Adrenal gland (tissue), 12 donors: ENCODE data around the gene RAB5IF. TPM values are rescaled to one million over a fixed set of nuclear protein-coding genes. Genes with fewer than 3 reads are reported as not detected.

Source experiments
- DNase-seq, 7 donors: peaks; one replicate each; pipeline ENCODE4 v3.0.0-alpha.2; 2019 to 2020
- H3K27ac ChIP-seq, 5 donors: fragments of 200-600 bp; sonication (generic) in 4 of 5; 1 replicate in 3 of 5; 2 replicates in 2 of 5; pipeline versions ENCODE4 v1.5.1 to v1.8.0; 2016 to 2020; ENCODE audit warnings: mild to moderate bottlenecking in 1 of 5
- H3K27me3 ChIP-seq: fragments of 200-600 bp; 2 replicates; pipeline ENCODE4 v1.8.0; 2021
- H3K36me3 ChIP-seq, 2 donors: fragments of 200-600 bp; replicated peaks in 1 of 2; 1 replicate in 1 of 2; 2 replicates in 1 of 2; pipeline versions ENCODE4 v1.5.1 to v1.8.0; 2018 to 2022
- H3K4me1 ChIP-seq, 2 donors: fragments of 200-600 bp; replicated peaks in 1 of 2; 1 replicate in 1 of 2; 2 replicates in 1 of 2; pipeline versions ENCODE4 v1.5.1 to v1.8.0; 2018 to 2021
- H3K4me3 ChIP-seq, 4 donors: fragments of 200-600 bp; sonication (generic) in 3 of 4; one replicate each; pipeline ENCODE4 v1.5.1; 2016 to 2018
- H3K9me3 ChIP-seq, 3 donors: fragments of 200-600 bp; sonication (generic) in 1 of 3; replicated peaks in 1 of 3; 1 replicate in 2 of 3; 2 replicates in 1 of 3; pipeline versions ENCODE4 v1.5.1 to v1.8.0; 2016 to 2021
- POLR2A ChIP-seq, 2 donors: fragments of 450-650 bp; IDR thresholded peaks; one replicate each; pipeline ENCODE4 v1.6.1; 2017; ENCODE audit warnings: antibody characterized with exemption in 2 of 2, mild to moderate bottlenecking in 2 of 2, moderate library complexity in 1 of 2
- WGBS, 4 donors: extraction: QIAGEN DNeasy Blood & Tissue Kit in 2 of 4; methylation state at CpG; one replicate each; pipeline versions ENCODE4 v1.1.5 to v1.1.7; 2013 to 2017; 5-methylcytosine and 5-hydroxymethylcytosine counted together
- intact Hi-C, 2 donors: fragments of 100-400 bp; cut with DNase I; formaldehyde crosslinking; loops; one replicate each; pipeline versions ENCODE4 v1.14.1 to v1.15.0; 2022 to 2023
- polyA plus RNA-seq, 3 donors: library from polyadenylated mRNA; stranded (reverse); fragments of 200-250 nt in 2 of 3; fragments of 350-450 nt in 1 of 3; fragmentation: Illumina TruSeq in 1 of 3; extraction: RNeasy Lipid Tissue Mini Kit (QIAGEN cat#74804) in 1 of 3; gene quantifications; one replicate each; pipeline ENCODE4 v1.2.3, GENCODE V29; 2013 to 2014
- total RNA-seq, 9 donors: library from RNA; depleted of rRNA in 4 of 9; stranded (reverse); fragments of >200 nt in 4 of 9; fragments of 120-200 nt in 1 of 9; fragmentation: NEBNext Ultra II Directional in 1 of 9; extraction: Animal tissue kit (Norgen Biotek cat#: 25700) in 1 of 9; gene quantifications; one replicate each; pipeline versions ENCODE4 v1.1.0 to v1.2.4, GENCODE V29; 2013 to 2023
- TF ChIP-seq, protein P1 (sequence below), 6 experiments: fragments of 450-650 bp in 4 of 6; fragments of 200-600 bp in 2 of 6; sonication (generic) in 1 of 6; IDR thresholded peaks; 1 replicate in 5 of 6; 2 replicates in 1 of 6; pipeline versions ENCODE4 v1.5.1 to v1.8.0; 2016 to 2021; ENCODE audit warnings: antibody characterized with exemption in 6 of 6, mild to moderate bottlenecking in 2 of 6, moderate library complexity in 1 of 6
- donor health status: healthy with polysubstance abuse.
- donor health status: Bipolar disorder and iron deficiency.
- donor health status: DM: yes; HTN: yes; CAD: no.
- donor health status: DM: no; HTN: no; CAD: no.
- donor health status: DM: no; HTN: no; CAD: no.
- donor health status: DM: yes; HTN: yes; CAD: no.

RAB5IF gene
- total and polyA plus RNA-seq, 12 donors = 44.9 to 196 (median 86.9) TPM

DNA sequence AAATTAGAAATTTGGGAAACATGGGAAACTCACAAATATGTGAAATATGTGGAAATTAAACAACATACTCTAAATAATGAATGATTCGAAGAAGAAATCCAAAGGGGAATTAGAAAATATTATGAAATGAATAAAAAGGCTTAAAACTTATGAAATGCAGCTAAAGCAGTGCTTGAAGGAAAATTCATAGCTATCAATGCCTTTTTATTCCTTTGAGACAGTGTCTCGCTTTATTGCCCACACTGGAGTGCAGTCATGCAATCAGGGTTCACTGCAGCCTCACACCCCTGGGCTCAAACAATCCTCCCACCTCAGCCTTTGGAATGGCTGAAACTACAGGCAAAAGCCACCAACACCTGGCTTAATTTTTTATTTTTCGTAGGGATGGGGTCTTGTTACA is 40.1 kb upstream of the RAB5IF start:
- Histone ChIP-seq H3K36me3 (no peaks in the 10 kb centered on the region), H3K4me3 (no peak overlapping the region), H3K27me3 (no peaks in the 10 kb centered on the region), H3K9me3 (no peaks in the 10 kb centered on the region), H3K27ac (no peak overlapping the region), H3K4me1 (no peaks in the 10 kb centered on the region)
- TF ChIP-seq POLR2A (IDR thresholded peaks at IDR 0.05) = no peak
- TF ChIP-seq, protein P1, sequence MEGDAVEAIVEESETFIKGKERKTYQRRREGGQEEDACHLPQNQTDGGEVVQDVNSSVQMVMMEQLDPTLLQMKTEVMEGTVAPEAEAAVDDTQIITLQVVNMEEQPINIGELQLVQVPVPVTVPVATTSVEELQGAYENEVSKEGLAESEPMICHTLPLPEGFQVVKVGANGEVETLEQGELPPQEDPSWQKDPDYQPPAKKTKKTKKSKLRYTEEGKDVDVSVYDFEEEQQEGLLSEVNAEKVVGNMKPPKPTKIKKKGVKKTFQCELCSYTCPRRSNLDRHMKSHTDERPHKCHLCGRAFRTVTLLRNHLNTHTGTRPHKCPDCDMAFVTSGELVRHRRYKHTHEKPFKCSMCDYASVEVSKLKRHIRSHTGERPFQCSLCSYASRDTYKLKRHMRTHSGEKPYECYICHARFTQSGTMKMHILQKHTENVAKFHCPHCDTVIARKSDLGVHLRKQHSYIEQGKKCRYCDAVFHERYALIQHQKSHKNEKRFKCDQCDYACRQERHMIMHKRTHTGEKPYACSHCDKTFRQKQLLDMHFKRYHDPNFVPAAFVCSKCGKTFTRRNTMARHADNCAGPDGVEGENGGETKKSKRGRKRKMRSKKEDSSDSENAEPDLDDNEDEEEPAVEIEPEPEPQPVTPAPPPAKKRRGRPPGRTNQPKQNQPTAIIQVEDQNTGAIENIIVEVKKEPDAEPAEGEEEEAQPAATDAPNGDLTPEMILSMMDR (IDR thresholded peaks at IDR 0.05) = no peak
- 92 to 98% (median 95%) methylated on average over 3 of the region's 3 CpGs for WGBS, 4 donors
- intact Hi-C loops = no loop called here
- no peak for DNase-seq

DNA sequence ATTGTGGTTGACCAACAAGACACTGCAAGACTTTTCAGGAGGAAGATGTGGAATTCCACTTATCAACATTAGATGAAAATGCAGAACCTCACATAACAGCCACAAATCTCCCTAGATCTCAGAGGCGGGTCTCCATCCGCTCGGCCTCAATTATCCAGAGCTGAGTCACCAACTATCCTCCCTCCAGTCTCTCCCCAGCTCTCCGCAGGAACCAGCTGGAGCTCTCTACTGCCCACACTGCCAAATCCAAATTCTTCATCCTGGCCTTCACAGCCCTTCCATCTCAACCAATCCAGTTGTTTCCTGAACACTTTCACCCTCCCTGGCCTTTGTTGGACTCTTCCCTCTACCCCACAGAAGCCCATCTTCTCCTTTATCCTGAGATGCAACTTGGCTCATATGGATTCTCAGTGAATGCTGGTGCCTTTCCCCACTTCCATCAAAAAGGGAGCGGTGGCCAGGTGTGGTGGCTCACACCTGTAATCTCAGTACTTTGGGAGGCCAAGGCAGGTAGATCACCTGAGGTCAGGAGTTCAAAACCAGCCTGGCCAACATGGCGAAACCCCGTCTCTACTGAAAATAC is 35.6 kb upstream of the RAB5IF start:
- Histone ChIP-seq H3K9me3 (no peaks in the 10 kb centered on the region), H3K27ac (no peak overlapping the region), H3K4me3 (no peak overlapping the region), H3K27me3 (no peaks in the 10 kb centered on the region), H3K36me3 (no peaks in the 10 kb centered on the region), H3K4me1 (peaks cover 13 to 19% of the 10 kb centered on the region in 2 donors)
- TF ChIP-seq POLR2A (IDR thresholded peaks at IDR 0.05) = no peak
- TF ChIP-seq, protein P1 (IDR thresholded peaks at IDR 0.05) = no peak
- intact Hi-C loops = no loop called here
- 73 to 81% (median 77%) methylated on average over 7 of the region's 7 CpGs for WGBS, 4 donors
- DNase-seq = no peak

DNA sequence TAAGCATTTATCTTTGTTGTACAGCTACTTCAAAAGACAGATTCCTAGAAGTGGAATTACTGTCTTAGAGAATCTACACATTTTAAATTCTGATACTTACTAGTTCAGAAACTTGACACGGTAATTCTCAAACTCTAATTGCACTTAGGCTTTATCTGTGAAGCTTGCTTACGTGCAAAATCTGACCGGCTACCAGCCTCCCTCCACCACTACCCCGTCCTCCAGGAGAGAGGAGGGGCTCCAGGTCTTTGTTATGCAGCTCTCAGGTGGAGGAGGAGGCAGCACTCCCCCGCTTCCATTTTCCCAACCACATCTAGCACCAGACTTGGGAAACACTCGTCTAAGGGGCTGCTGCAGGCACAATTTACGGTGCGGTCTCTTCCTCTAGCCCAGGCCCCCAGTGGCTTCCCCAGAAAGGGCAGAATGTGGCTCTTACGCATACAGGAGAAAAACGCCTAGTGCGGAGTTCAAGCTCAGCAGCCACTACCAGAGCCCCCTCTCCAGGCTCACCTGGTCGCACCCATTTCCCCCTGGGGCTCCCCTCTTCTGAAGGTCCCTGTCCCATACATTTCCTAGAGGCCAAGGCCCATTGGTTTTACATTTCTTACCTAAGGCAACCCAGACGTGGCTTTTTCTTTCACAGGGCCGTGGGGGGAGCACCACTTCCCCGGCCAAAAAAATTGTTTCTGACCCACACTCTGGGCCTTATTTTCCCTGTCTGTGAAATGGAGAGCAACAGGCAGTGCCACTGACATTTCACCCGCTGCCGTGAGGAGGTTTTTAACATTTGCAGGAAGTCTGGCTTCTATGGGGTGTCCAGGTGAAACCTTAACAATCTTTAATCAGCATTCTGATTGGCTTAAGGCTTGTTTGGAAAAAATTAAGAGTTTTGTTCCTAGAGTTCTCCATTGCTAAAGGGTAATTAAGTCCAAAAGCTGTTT is 33.7 kb upstream of the RAB5IF start:
- H3K9me3 ChIP-seq = no peaks in the 10 kb centered on the region
- no peak overlapping the region for H3K4me3 ChIP-seq
- peaks cover 13 to 31% of the 10 kb centered on the region in 2 donors for H3K4me1 ChIP-seq
- no peaks in the 10 kb centered on the region for H3K27me3 ChIP-seq
- WGBS, 4 donors = 69 to 77% (median 74%) methylated on average over 16 to 17 of the region's 17 CpGs
- no peak for TF ChIP-seq POLR2A (IDR thresholded peaks at IDR 0.05)
- TF ChIP-seq, protein P1 (IDR thresholded peaks at IDR 0.05) = no peak
- H3K27ac ChIP-seq = peak overlapping the region in 4 of 5 donors; percentile 74 to 93 (median 90)
- H3K36me3 ChIP-seq = no peaks in the 10 kb centered on the region
- intact Hi-C loops = no loop called here
- no peak for DNase-seq

DNA sequence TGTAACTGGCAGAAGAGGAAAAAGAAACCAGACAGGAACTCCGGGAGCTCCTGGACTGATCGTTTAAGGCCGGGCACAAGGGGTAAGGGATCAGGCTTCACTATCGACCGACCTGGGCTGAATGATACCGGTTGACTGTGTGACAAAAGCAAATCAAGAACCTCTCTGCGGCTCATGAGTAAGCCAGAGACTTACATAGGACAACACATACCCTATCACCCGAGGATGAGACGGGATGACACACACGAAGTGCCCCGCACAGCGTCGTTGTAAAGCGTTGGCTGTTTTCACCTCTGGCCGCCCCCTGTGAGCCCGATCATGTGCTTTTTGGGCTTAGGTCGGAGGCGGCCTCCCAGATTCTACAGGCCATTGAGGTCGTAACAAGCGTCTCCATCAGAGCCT is 32.9 kb upstream of the RAB5IF start:
- peak in 6 of 7 donors; percentile 28 to 65 (median 42) for DNase-seq
- Histone ChIP-seq H3K27me3 (no peaks in the 10 kb centered on the region), H3K9me3 (no peaks in the 10 kb centered on the region), H3K27ac (peak overlapping the region; percentile 17 to 93 (median 87)), H3K4me1 (peaks cover 13 to 31% of the 10 kb centered on the region in 2 donors), H3K36me3 (no peaks in the 10 kb centered on the region), H3K4me3 (peak overlapping the region in 2 of 4 donors; percentile 61 to 79)
- 16 to 29% (median 18%) methylated on average over 7 to 20 of the region's 20 CpGs for WGBS, 4 donors
- intact Hi-C loops = no loop called here
- no peak for TF ChIP-seq POLR2A (IDR thresholded peaks at IDR 0.05)
- TF ChIP-seq, protein P1 (IDR thresholded peaks at IDR 0.05) = no peak
